Superior temporal gyrus (tissue), 1 donor: ENCODE measurements around the gene CDC27.
"Not testable (repeated sequence)": the region's sequence is repeated elsewhere in the genome, so short reads cannot be mapped to it uniquely, and the experiment has no call there.

Experiments used
- DNase-seq: peaks from one replicate; pipeline ENCODE4 v3.0.0-alpha.2; 2016; ENCODE audit errors: extremely low spot score

The CDC27 gene

DNA sequence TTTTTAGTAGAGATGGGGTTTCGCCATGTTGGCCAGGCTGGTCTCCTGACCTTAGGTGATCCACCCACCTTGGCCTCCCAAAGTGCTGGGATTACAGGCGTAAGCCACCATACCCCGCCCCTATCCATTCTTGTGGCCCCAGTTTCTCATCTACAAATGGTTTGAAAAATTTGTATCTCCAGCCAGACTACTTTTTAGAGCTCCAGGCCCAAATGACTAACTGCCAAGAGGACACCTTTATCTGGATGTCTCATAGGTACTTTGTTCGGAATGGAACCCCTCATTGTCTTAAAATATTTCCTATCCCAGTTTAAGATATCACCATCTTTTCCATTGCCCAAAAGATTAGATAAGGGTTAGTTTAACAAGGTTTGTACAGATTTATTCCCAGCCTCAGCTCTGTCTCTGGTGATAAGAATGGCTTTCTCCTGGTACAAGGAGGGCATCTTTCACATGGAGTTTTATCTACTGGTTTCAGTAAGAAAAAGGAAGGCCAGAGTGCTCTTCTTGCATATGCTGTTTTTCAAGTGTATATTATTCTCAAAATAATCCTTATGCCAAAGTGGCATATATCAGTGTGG lies 4.9 kb upstream of the CDC27 start:
- DNase-seq, result no peak

DNA sequence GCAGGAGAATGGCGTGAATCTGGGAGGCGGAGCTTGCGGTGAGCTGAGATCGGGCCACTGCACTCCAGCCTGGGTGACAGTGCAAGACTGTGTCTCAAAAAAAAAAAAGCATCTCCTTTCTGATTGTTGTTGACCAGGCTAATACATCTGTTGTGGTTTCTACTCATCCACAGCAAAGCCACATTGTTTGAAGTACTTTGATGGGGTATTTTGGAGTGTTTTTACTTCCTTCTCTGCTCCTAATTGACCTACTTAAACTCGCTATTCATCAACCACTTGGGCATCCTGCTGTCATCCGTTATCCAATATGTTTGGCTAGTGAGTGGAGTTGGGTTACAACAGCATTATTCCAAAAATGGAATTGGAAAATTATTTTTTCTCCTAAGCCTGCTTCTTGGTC lies 3.5 kb upstream of the CDC27 start:
- DNase-seq, result no peak

DNA sequence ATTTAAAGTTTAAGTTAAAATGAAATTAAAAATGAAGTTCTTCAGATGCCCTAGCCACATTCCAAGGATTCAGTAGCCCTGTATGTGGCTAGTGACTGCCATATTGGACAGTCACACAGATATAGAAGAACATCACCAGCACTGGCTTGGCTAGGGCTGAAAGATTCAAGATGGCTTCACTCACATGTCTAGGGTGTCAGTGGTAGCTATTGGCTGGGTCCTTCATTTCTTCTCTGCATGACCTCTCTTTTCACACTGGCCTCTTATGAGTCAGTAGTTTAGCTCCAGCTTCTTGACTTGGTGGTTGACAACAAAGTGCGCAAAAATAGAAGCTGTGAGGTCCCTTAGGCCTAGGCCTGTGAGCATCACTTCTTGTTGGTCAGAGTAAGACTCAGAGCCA lies 1.7 kb upstream of the CDC27 start:
- DNase-seq, result no peak

DNA sequence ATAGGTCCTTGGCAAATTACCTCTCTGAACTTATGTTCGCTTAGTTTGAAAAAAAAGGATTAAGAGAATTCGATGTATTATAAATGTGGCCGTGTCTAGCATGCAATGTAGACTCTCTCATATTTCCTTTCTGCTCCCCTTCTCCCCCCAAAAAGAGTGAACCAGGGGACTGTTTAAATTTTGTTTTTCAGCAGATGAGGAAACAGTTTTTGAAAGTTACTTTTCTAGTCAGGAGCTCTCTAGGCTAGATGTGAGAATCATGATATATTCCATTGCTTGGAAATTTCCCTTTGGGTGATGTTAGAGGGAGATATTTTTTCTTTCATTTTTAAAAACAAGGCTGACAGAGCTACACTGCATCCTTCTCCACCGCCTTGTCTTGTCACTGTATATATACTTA lies 1.1 kb upstream of the CDC27 start:
- no peak for DNase-seq

DNA sequence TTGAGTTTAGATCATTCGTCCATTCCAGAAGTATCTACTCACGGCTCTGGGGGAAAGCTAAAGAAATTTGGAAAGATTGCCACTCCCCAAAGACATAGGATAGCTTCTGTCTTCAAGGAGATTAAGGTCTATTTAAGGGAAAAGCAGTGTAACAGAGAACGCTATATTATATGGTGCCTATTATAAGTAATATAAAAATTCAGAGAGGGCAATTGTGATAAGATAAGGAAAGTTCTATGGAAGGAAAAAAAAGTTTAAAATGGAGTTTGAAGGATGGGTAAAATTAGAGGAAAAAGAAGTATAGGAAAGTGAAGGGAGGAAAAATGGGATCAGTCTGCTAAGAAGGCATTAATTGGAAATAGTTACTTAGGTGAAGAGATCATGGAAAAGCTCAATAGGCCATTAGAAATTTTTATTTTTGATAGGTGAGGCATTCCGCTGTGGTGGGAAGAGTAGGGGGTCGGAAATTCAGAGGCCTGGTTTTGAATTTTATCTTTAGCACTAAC lies 690 bp upstream of the CDC27 start:
- DNase-seq, result no peak

- DNase-seq, result peak; percentile 32
Observed at GRCh38 chr17:47188271-47188875, 722 bp downstream of the CDC27 start.

DNA sequence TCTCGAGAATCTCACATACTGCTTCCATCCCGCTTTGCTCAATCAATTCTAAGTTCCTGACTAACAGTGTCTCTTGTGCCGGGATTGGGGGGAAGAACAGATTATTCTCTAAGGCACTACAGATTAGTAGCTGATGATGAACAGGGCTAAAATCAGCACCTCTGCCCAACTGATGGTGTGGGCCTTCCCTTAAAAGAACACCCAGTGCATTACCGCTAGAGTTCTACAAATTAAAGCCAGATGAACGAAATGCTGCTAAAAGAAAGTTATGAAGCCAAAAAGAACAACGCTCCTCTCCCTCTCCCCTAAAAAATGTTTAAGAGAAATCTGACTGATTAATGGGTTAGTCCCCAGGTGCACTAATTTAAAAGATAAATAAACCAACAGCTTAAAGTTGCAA lies 4.4 kb downstream of the CDC27 start:
- no peak for DNase-seq

DNA sequence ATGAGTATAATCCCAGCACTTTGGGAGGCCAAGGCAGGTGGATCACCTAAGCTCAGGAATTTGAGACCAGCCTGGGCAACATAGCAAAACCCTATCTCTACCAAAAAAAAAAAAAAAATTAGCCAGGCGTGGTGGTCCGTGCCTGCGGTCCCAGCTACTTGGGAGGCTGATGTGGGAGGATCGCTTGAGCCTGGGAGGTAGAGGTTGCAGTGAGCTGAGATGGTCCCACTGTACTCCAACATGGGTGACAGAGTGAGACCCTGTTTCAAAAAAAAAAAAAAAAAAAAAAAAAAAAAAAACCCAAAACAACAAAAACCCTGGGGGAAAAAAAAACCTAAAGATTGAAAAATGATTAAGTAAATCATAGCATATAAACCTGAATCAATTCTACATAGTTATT lies 8.1 kb downstream of the CDC27 start:
- not testable (repeated sequence) for DNase-seq

DNA sequence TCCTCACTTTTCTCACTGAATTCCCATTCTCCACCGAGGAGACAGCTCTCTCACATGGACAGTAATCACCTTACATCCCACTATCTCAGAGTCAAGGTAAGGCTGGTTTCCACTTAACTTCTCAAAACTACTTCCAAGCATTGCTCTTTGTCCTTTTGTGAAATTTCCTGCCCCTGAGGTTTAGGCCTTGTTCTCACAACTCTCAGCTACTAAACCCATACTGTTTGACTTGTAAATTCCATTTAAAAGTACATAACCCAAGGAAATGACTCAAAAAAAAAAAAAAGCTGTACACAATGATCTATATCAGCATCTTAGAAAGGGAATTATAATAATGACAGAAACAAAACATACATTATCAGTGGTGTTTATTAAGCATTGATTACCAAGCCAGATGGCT lies 8.8 kb downstream of the CDC27 start:
- DNase-seq, result no peak

- DNase-seq, result no peak
Observed at GRCh38 chr17:47179141-47179540, 10.0 kb downstream of the CDC27 start.

DNA sequence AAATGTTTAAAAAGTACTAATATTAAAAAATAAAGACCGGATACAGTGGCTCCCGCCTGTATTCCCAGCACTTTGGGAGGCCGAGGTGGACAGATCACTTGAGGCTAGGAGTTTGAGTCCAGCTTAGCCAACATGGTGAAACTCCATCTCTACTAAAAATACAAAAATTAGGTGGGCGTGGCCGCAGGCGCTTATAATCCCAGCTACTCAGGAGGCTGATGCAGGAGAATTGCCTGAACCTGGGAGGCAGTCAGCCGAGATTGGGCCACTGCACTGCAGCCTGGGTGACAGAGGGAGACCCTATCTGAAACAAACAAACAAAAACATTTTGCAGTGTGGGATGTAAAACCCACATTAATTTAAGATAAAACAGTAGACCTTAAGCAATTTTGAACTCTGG lies 11.8 kb downstream of the CDC27 start:
- no peak for DNase-seq

DNA sequence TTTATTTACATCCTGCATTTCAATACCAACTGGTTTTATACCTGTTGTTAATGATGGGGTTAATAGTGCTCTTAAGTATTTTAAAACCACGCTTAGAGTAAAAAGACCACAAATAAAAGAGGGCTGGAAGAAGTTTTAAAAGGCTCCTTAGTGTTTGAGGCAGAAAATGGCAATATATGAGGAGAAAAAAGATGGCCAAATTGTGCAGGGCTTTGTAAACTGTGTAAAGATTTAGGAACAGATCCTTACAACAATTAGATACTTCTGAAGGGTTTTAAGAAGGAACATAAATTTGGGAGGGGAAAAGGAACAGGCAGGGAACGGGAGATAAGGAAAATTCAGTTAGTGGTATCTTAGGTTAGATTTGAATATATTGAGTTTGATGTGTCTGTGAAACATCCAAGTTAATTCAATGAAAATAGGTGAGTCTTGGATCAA lies 12.7 kb downstream of the CDC27 start:
- DNase-seq, result no peak

- not testable (repeated sequence) for DNase-seq
Observed at GRCh38 chr17:47174823-47175222, 14.3 kb downstream of the CDC27 start.

GRCh38 chr17:47172696-47173565 lies 16.2 kb downstream of the CDC27 start:
- no peak for DNase-seq

DNA sequence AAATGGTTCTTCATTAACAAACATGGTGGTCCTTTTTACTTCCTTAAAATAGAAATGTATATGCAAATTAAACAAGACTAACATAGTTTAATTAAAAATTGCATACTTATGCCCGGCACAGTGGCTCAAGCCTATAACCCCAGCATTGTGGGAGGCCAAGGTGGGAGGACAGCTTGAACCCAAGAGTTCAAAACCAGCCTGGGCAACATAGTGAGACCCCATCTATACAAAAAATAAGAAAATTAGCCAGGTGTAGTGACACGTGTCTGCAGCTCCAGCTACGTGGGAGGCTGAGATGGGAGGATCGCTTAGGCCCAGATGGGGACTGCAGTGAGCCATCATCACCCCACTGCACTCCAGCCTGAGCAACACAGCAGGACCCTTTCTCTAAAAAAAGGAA lies 18.4 kb downstream of the CDC27 start:
- no peak for DNase-seq

DNA sequence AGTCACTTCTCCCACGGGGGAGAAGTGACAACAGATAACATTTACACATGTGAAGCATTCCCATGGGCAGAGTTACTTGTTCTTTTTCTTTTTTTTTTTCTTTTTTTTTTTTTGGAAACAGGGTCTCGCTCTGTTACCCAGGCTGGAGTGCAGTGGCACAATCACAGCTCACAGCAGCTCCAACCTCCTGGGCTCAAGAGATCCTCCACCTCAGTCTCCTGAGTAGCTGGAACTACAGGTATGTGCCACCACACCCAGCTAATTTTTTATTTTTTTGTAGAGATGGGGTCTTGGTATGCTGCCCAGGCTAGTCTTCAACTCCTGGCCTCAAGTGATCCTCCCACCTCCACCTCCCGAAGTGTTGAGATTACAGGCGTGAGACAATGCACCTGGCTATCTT lies 20.2 kb downstream of the CDC27 start:
- not testable (repeated sequence) for DNase-seq

- DNase-seq, result not testable (repeated sequence)
Observed at GRCh38 chr17:47166854-47167253, 22.2 kb downstream of the CDC27 start.

GRCh38 chr17:47165137-47165536 lies 24.0 kb downstream of the CDC27 start:
- no peak for DNase-seq

- no peak for DNase-seq
Observed at GRCh38 chr17:47164263-47164662, 24.8 kb downstream of the CDC27 start.

DNA sequence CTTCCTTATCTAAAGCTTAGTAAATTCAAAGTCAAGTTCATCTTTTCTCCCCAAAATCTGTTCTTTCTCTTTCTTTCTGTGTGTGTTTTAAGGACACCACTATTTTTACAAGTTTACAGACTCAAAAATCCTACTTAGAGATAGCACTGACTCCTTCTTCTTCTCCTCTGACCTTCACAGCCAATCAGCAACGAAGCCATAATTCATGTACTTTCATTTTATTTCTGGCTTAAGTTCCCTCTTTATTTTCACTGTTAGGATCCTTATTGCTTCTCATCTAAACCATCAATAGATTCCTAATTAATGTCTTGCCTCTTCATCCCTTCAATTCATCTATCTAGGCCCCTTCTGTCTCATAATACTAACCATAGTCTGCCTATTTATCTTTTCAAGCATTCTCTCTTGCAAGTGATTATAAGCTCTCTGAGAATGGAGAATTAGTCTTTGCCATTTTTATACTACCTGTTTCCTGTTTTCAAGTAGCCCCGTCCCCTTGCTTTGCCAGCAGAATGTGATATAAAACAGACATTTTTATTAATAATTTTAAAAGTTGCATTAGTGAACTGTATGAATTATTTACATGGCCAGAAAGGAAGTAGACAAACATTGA lies 27.0 kb downstream of the CDC27 start:
- no peak for DNase-seq

- no peak for DNase-seq
Observed at GRCh38 chr17:47159315-47159714, 29.8 kb downstream of the CDC27 start.

DNA sequence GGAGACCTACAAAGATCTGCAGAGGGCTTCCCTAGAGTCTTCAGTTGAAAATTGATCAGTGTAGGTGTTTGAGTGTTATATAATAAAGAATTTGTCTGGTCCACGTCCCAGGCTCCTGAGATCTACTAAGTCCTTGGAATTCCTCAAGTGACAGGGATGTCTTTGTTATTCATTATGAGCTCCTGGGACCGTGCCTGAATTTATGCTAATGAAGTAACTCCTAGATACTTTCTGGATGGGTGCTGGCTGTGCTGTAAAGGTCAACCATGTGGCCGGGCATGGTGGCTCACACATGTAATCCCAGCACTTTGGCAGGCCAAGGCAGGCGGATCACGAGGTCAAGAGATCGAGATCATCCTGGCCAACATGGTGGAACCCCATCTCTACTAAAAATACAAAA lies 43.7 kb downstream of the CDC27 start:
- no peak for DNase-seq
